Islet of Langerhans (tissue), 1 donor: Measurements from ENCODE around the gene UCK1.

Source experiments
- FAIRE-seq: peaks from one replicate; lab custom pipeline; 2011; peaks lifted over from hg19 to GRCh38; lab: Jason Lieb, UNC

Gene UCK1

GRCh38 chr9:131476777-131477345 lies 54.2 kb downstream of the UCK1 start:
- no peak for FAIRE-seq

- no peak for FAIRE-seq
Measured at GRCh38 chr9:131475956-131476776, 54.9 kb downstream of the UCK1 start.

DNA sequence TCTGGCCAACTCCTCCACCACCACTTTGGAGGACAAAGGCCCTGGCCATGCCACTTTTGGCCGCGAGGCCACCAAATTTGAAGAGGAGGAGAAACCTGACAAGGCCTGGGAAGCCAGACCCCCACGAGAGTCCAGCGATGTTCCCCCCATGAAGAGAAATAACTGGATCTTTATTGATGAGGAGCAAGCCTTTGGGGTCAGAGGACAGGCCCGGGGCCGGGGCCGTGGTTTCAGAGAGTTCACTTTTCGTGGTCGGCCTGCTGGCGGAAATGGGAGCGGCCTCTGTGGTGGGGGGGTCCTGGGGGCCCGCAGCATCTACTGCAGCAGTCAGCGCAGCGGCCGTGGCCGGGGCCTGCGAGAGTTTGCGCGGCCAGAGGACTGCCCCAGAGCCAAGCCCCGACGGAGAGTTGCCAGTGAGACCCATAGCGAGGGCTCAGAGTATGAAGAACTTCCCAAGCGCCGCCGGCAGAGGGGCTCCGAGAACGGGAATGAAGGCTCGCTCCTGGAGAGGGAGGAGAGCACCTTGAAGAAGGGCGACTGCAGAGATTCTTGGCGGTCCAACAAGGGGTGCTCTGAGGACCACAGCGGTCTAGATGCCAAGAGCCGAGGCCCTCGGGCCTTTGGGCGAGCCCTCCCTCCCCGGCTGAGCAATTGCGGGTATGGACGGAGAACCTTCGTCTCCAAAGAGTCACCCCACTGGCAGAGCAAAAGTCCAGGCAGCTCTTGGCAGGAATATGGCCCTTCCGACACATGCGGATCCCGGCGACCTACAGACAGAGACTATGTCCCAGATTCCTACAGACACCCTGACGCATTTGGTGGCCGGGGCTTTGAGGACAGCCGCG lies 55.7 kb downstream of the UCK1 start:
- no peak for FAIRE-seq

DNA sequence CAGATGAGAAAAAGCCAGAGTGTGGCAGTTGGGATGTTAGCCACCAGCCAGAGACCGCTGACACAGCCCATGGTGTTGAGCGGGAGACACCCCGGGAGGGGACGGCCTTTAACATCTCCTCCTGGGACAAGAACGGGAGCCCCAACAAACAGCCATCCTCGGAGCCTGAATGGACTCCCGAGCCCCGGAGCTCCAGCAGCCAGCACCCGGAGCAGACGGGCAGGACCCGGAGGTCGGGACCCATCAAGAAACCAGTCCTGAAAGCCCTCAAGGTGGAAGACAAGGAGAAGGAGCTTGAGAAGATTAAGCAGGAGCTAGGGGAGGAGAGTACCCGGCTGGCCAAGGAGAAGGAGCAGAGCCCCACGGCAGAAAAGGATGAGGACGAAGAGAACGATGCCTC lies 56.4 kb downstream of the UCK1 start:
- FAIRE-seq: no peak

DNA sequence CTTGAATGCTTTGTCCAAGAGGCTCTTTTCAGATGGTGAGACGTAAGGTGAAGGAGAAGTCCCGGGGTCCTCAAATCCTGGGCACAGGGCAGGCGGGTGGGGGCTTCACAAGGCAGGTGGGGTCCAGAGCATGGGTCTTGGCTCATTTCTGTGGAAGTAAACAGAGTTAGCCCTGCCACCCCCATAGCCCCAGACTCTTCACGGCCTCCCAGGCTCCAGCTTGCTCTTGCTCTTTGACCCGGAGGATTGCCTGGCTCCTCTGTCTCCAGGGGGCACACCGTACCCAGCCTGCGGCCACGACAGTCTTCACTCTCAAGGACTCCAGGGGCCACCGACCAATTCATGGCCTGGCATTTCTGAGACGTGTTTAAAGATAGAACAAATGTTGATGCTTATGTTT lies 57.2 kb downstream of the UCK1 start:
- no peak for FAIRE-seq
